ENCODE data around the gene FMO5.
"Not testable (repeated sequence)": the region's sequence is repeated elsewhere in the genome, so short reads cannot be mapped to it uniquely, and the experiment has no call there.

Gene FMO5, protein sequence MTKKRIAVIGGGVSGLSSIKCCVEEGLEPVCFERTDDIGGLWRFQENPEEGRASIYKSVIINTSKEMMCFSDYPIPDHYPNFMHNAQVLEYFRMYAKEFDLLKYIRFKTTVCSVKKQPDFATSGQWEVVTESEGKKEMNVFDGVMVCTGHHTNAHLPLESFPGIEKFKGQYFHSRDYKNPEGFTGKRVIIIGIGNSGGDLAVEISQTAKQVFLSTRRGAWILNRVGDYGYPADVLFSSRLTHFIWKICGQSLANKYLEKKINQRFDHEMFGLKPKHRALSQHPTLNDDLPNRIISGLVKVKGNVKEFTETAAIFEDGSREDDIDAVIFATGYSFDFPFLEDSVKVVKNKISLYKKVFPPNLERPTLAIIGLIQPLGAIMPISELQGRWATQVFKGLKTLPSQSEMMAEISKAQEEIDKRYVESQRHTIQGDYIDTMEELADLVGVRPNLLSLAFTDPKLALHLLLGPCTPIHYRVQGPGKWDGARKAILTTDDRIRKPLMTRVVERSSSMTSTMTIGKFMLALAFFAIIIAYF

DNA sequence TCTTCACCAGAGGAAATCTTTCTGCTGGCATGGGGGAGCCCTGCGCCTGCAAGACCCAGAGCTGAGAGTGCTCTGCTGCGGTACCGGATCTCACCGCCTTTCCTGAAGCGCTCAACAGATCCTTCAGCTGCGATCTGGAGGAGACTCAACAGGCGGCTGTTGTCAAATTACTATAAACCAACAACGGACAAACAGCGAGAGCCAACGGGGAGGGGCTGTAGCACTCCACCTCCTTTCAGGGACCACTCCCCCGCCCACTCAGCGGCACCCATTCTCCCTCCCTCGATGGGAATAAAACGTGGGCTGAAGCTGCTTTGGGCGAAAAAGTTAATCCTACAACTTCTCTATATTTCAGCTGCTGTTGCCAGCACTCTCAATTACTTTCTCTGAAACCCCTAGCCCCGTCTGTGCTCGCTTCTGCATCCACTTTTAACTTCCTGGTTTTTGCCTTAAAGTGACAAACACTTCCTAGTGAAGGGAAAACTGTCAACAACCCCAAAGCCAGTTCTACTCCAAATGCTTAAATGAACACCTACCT lies at the start of gene FMO5:
FMO5 (minus strand) TSS at position 147 of the 538 bp plus-strand sequence. CDS start 310 bp downstream, outside the sequence.
- DNase-seq = peak; percentile 46

DNA sequence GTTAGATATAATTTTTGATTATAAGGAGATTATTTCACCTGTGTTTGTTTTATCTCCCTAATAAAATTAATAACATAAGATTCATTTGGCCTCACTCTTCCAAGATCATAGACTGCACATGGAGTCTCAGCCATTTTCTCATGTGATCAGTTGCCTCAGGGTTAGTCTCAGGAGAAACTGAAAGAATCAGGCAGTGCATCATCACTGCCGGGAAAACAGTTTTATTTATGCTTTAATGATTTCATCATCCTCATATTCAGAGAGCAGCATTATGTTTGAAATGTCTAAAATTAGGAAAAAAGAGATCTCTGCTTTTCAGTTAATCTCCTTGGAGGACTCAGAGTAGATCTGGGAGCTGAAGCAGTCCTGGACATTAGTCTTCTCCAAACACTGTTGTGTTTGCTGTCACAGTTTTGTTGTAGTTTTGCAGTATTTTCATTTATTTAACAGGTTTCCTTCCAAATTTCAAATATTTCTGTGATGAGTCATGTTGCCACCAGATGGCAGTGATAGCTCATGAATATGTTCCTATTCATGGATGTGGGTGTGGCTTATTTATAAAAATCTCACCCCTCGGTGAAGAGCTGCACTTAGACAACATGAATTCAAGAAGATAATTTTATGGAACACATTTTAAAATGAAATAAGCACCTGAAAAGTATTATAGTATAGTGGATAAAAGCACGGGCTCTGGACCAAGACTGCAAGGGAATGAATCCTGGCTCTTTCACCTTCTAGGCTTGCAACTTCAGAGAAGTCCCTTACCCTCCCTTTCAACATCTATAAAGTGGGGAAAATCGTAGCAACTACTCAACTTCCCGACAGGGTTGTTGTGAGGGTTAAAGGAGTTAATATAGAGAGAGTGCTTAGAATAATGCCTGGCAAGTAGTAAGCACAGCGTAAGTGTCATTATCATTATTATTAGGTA lies 48.5 kb upstream of the FMO5 start:
- DNase-seq = peak; percentile 54

DNA sequence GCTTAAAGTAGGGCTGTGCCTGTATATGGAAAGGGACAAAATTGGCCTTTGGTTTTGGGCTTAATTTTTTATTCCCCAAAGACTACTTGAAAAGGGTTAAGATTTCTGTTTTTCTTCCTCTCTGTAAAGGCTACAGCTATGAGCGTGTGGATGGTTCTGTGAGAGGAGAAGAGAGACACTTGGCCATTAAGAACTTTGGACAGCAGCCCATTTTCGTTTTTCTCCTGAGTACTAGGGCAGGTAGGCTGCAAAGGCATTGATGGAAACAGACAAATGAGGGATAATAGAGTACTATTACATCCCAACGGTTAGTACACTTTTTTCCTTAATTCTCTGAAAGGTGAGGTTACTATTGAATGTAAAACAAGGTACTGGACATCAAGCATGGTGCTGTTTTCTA lies 46.9 kb upstream of the FMO5 start:
- no peak for DNase-seq

DNA sequence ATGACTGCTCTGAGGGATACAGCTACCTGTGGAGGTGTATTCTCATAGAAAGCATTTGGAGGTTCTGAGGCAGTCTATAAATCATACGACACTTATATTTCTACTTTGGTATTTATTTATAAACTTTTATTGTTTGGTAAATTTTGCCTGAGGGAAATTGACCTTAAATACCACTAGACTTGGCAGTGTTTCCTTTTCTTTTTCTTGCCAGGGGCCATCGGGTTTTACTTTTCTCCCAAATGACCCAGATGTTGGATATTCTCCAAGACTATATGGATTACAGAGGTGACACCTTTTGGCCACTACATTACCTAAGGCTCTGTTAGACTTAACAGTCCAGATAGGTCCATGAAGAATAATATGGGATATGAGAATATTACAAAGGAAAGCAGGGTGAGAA lies 45.6 kb upstream of the FMO5 start:
- DNase-seq = no peak

DNA sequence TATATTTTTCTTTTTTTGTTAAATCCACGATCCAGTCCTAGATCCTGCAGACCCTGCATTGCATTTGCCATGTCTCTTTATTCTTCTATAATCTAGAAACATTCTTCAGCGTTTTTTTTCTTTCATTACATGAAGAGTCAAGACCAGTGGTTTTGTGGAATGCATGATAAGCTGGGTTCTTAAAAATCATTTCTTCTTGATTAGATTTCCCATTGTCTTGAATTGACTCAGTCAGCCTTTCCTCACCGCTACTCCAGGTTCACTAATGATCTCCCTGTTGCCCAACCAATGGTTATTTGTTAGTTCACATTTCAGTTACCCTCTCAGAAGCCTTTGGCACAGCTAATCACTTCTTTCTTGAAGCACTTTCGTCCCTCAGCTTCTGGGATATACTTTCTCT lies 42.6 kb upstream of the FMO5 start:
- DNase-seq = no peak

DNA sequence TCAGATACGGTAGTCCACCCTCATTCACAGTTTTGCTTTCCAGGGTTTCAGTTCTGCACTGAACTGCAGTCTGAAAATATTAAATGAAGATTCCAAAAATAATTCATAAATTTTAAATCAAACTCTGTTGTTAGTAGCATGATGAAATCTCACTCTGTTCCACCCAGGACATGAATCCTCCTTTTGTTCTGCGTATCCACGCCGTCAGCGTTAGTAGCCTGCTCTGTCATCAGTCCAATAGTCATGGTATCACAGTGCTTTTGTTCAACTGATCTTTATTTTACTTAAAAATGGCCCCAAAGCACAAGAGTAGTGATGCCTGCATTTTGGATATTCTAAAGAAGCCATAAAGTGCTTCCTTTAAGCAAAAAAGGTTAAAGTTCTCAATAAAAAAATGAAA lies 41.2 kb upstream of the FMO5 start:
- no peak for DNase-seq

DNA sequence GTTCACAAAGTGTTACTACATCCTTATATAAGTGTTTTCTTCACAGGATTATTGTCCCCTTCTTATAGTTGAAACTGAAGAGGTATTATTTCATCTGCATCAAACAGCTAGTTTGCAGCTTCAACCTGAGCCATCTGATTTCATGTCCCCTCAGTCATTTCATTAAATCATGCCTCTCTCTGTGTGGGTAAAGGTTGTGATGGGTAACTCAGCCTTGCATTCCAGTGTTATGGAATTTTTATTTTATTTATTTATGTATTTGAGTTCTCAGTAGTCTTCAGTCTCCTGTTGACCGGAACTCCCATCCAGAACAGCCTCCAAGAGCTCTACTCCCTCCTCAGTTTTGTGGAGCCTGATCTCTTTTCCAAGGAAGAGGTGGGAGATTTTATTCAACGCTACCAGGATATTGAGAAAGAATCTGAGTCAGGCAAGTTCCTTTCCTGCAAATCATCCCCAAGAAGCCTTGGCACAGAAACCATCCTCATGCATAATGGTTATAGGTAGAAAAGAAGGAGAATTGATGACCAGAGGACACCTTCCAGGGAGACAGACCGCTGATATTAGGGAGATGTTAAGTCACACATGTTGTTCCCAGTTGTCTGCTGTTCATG lies 39.1 kb upstream of the FMO5 start:
- no peak for DNase-seq

DNA sequence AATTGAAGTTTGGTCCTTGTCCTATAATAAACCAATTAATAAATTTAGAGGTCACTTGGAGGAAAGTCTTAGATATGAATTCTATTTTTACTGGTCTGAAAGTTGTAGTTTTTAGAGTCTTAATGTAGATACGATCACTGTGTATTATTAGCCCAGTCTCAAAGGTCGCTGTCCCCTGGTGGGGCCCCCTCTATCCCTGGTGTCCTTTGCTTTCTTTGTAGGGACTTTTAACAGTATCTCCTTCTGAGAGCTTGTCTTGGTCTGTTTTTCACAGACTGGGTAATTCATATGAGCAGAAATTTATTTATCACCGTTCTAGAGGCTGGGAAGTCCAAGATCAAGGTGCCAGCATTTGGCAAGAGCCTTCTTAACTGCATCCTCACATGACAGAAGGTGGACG lies 35.8 kb upstream of the FMO5 start:
- no peak for DNase-seq

DNA sequence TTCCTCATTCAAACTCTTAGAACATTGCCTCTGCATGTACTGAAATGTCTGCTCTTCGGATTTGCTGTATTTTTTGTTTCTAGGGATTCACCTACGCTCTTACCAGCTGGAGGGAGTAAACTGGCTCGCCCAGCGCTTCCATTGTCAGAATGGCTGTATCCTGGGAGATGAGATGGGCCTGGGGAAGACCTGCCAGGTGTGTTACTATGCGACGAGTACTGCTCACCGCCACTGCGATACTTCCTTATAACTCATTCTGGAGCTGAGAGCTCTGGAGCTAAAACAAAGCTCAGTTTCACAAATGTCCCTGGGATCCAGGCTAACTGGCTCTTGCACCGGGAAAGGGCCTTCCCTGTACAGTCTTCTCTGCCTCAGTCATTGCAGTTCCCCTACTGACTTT lies 27.4 kb upstream of the FMO5 start:
- no peak for DNase-seq

DNA sequence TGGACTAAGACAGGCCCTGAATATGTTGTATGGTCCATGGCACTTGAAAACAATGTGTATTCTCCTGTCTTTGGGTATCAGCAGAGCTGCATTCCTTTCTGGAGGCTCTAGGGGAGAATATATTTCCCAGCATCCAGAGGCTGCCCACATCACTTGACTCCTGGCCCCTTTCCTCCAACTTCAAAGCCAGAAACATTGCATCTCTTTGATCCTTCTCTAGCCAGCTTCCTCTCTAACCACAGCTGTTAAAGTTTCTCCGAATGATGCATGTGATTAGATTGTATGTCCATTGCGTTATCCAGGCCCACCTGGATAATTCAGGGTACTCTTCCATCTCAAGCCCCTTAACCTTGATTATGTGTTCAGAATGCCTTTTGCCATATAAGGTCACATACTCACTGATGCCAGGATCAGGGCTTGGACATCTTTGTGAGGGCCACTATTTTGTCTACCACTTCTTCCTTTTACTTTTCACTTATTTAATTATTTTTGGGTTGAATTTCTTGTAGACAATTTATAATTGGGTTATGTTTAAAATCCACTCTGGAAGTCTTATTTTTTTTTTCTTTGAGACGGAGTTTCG lies 22.6 kb upstream of the FMO5 start:
- no peak for DNase-seq

DNA sequence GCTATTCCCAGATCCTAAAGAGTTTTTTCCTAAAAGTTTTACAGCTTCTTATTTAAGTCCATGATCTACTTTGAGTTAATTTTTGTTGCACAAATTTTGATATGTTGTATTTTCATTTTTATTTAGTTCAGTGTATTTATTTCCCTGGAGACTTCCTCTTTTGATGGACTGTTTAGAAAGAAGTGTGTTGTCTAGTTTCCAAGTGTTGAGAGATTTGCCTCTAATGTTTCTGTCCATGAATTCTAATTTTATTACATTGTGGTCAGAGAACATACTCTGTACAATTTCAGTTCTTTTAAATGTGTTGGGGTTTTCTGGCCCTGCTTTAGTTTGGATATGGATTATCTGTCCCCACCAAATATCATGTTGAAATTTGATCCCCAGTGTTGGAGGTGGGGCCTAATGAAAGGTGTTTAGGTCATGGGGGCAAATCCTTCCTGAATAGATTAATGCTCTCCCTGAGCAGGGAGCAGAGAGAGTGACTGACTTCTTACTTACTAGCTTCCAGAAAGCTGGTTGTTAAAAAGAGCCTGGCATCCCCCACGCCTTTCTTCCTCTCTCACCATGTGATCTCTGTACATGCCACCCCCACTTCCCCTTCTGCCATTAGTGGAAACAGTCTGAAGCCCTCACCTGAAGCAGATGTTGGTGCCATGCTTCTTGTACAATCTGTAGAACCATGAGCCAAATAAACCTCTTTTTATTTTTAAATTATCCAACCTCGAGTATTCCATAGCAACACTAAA lies 21.9 kb upstream of the FMO5 start:
- DNase-seq = no peak

DNA sequence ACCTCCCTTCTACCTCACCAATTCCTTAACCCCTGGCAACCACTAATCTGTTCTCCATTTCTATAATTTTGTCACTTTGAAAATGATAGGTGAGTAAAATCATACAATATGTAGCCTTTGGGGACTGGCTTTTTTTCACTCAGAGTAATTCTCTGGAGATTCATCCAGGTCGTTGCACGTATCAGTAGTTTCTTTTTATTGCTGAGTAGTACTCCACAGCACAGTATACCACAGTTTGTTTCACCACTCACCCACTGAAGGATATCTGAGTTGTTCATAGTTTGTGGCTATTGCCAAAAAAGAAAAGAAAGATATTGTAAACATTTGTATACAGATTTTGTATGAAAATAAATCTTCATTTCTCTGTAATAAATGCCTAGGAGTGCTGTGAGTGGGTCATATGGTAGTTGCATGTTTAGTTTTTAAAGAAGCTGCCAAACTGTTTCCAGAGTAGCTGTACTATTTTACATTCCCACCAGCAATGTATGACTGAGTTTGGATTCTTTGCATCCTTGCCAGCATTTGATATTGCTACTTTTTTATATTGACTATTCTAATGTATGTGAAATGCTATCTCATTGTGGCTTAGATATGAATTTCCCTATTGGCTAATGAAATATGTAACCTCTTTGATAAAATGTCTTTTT lies 21.0 kb upstream of the FMO5 start:
- DNase-seq = no peak

DNA sequence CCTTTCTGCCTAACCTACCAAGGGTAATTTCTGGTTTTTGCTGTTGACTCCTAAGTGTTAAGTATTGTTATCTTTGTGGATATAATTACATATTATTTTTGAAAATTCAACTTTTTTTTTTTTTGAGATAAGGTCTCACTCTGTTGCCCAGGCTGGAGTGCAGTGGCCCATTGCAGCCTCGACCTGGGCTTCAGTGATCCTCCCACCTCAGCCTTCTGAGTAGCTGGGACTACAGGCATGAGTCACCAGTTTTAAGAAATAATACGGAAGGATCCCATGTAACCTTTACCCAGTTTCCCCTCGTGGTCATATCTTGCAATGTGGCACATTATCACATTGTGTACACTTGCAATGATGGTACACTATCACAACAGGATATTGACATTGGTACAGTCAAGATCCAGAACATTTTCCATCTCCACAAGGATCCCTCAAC lies 20.5 kb upstream of the FMO5 start:
- no peak for DNase-seq

DNA sequence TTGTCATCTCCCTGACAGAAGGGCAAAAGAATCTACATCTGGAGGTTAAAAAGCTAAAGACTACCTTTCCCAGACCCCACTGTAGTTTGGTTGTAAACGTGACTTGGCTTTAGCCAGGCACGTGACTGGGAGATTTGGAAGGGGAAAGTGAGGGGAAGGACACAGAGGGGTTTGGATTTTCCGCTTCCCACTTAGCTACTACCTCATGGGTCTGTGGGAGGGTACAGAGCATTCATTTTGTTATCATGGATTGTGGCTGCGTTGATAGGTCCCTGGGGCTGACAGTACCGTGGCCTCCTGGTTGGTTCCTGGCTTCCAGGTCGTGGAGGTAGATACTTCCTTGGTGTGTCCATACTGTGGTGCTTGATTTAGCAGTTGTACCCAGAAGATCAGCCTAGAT lies 20.0 kb upstream of the FMO5 start:
- no peak for DNase-seq

DNA sequence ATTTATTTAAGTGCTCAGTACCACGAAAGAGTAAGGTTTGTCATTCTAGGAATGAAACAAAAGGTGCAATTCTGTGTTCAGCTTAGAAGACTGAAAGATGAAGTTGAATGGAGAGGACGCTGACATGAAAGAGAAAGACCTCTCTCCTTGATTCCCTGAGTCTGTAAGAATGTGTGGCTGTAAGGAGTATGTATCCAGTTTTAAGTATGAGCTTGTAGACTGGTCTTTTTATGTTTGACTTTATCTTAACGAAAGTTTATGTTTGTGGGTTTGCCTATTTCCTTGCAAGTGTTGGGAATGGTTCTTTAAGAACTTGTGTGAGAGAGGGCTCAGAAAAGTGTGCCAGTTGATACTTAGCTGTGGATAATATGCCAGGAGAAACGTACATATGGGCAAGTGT lies 18.7 kb upstream of the FMO5 start:
- peak; percentile 36 for DNase-seq

DNA sequence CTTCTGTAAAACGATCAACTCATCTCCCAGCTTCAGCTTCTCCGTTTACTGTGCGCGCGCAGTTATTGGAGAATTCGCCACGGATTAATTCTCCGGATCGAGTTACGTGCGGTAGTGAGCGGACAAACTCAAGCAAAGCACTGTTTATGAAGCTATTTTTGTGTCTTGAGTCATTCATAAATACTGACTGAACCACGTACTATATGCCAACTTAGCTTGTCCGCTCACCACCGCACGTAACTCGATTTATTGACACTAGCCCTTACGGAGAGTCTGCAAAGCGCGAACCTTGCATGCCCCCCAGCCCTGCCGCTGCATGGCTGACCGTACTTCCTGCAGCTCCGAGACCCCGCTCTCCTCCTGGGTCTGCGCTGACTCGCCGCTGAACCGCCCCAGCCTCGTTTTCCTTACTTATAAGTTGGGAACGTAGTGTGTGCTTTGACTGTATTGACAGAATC lies 18.1 kb upstream of the FMO5 start:
- peak; percentile 36 for DNase-seq

DNA sequence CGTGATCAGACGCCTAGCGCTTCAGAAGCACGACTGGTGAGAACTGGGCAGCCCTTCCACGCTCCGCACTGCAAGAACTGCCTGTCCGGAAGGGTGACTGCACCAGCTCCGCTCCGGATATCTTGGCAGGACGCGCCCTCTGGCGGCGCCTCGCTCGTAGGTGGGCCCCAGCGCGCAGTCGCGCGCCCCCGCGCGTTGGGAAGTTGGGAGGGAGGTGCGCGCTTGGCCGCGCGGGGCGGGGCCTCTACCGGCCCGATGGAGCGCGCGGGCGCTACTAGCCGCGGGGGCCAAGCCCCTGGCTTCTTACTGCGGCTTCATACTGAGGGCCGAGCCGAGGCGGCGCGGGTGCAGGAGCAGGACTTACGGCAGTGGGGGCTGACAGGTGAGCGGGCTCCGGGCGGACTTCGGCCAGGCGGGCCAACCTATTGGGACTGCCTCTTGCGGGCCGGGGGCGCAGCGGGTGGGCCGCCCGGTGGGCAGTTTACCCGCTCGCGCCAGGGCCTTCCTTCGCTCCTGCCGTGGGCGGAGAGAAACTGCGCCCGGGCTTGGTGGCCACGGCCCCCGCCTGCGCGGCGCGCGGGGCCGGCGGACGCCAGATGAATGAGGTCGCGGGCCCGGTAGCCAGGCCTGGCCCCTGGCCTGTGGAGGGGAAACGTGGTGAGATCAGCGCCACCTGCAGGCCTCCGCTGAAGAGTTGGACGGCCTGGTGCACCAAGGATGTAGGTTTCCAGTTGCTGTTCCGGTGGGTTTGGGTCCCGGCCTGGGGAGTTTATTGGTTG lies 17.5 kb upstream of the FMO5 start, which contains the start of gene CHD1L:
CHD1L (plus strand) TSS at position 236 of the 779 bp plus-strand sequence; CDS start at position 256, 20 bp downstream.
- peak; percentile 94 for DNase-seq

DNA sequence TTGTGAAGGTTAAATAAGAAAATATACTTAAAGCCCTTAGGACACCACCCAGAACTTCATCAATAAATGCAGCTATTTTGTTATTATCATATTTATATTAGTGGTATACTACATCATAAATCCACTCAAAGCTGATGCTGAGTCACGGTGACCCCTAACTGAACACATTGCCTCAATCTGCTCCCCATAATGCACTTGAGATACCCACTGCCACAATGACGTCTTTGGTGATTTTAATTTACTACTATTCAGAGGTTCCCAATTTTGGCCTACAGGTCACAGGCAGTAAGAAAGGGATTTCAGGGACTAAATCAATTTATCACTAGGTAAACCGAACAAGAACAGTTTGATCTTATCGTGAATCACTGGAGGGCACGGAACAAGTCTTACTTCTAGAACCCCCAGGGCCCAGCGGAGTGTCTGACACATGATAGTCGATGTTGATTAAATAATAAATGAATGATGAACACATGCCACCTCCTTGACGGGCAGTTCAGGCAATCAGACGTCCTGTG lies 16.9 kb upstream of the FMO5 start:
- DNase-seq = no peak

DNA sequence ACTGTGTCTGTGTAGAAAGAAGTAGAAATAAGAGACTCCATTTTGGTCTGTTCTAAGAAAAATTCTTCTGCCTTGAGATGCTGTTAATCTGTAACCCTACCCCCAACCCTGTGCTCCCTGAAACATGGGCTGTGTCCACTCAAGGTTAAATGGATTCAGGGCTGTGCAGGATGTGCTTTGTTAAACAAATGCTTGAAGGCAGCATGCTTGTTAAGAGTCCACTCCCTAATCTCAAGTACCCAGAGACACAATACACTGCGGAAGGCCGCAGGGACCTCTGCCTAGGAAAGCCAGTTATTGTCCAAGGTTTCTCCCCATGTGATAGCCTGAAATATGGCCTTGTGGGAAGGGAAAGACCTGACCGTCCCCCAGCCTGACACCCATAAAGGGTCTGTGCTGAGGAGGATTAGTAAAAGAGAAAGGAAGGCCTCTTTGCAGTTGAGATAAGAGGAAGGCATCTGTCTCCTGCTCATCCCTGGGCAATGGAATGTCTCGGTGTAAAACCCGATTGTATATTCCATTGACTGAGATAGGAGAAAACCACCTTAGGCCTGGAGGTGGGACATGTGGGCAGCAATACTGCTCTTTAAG lies 15.1 kb upstream of the FMO5 start:
- not testable (repeated sequence) for DNase-seq

Data from NCI-H510A treated with DMSO at 0.1 percent for 48 hours (cell line).